IMR-90 (cell line): ENCODE measurements around the gene MAP4. TPM values are rescaled to one million over a fixed set of nuclear protein-coding genes. Genes with fewer than 3 reads are reported as not detected.

Experiments used
- ATAC-seq: fragments of 200-7000 bp; cut with Tn5 transposase; 2 replicates; pipeline ENCODE4 v1.9.1; 2020; ENCODE audit warnings: low read depth, mild to moderate bottlenecking, moderate library complexity
- BruUV-seq: library from RNA; stranded (reverse); fragments of 400-500 nt; replicated peaks from 2 replicates; lab custom pipeline; 2021; lab: Mats Ljungman, UMichigan
- CTCF ChIA-PET: fragments of 300-600 bp; formaldehyde crosslinking; extraction: SDS; loops from one replicate; lab custom pipeline; 2021; ENCODE audit warnings: antibody characterized with exemption; lab: Yijun Ruan, JAX
- POLR2A ChIA-PET: fragments of 300-600 bp; sonication (Branson Sonifier 250); formaldehyde crosslinking; loops from one replicate; lab custom pipeline; 2022; ENCODE audit warnings: antibody characterized with exemption; ENCODE audit not compliant: unreplicated experiment; lab: Charles Lee
- DNase-seq: peaks from one replicate; pipeline ENCODE4 v3.0.0; 2013
- H2AFZ ChIP-seq: replicated peaks from 2 replicates; pipeline ENCODE3; 2013; ENCODE audit warnings: low read length, mild to moderate bottlenecking; ENCODE audit not compliant: poor library complexity
- H2AK5ac ChIP-seq: 2 replicates; pipeline ENCODE4 v1.6.1; 2013; ENCODE audit warnings: low read depth, low read length, inconsistent platforms
- H2AK9ac ChIP-seq: replicated peaks from 2 replicates; pipeline ENCODE3; 2013; ENCODE audit warnings: mild to moderate bottlenecking, low read depth, low read length, moderate library complexity; ENCODE audit not compliant: poor library complexity
- H2BK120ac ChIP-seq: 2 replicates; pipeline ENCODE4 v1.6.1; 2013; ENCODE audit warnings: low read depth, low read length, inconsistent platforms
- H2BK15ac ChIP-seq: 3 replicates; pipeline ENCODE4 v1.6.1; 2013; ENCODE audit warnings: low read depth, low read length, inconsistent platforms
- H2BK20ac ChIP-seq: 2 replicates; pipeline ENCODE4 v1.6.1; 2013; ENCODE audit warnings: low read depth, mild to moderate bottlenecking, inconsistent platforms, low read length, moderate library complexity
- H2BK5ac ChIP-seq: 2 replicates; pipeline ENCODE4 v1.6.1; 2013; ENCODE audit warnings: mild to moderate bottlenecking, low read depth, low read length, inconsistent platforms; ENCODE audit not compliant: poor library complexity, severe bottlenecking
- H3K14ac ChIP-seq: replicated peaks from 2 replicates; pipeline ENCODE4 v1.6.1; 2013; ENCODE audit warnings: low read depth, low read length, inconsistent platforms
- H3K18ac ChIP-seq: 2 replicates; pipeline ENCODE4 v1.6.1; 2013; ENCODE audit warnings: low read depth, low read length, control low read depth
- H3K23ac ChIP-seq: 2 replicates; pipeline ENCODE4 v1.6.1; 2013; ENCODE audit warnings: low read depth, low read length, inconsistent platforms
- H3K27ac ChIP-seq: 2 replicates; pipeline ENCODE4 v1.5.1; 2013; ENCODE audit warnings: mild to moderate bottlenecking, control low read depth, low read length; ENCODE audit not compliant: insufficient read depth
- H3K27me3 ChIP-seq: 2 replicates; pipeline ENCODE4 v1.6.1; 2013; ENCODE audit warnings: low read length; ENCODE audit not compliant: control insufficient read depth, insufficient read depth
- H3K36me3 ChIP-seq: 2 replicates; pipeline ENCODE4 v1.6.1; 2013; ENCODE audit warnings: low read length, mixed read lengths; ENCODE audit not compliant: control insufficient read depth, insufficient read depth
- H3K4ac ChIP-seq: 2 replicates; pipeline ENCODE4 v1.6.1; 2013; ENCODE audit warnings: low read depth, low read length, inconsistent platforms
- H3K4me1 ChIP-seq: 2 replicates; pipeline ENCODE4 v1.6.1; 2013; ENCODE audit warnings: low read length, mixed read lengths; ENCODE audit not compliant: control insufficient read depth, insufficient read depth
- H3K4me2 ChIP-seq: 2 replicates; pipeline ENCODE4 v1.6.1; 2013; ENCODE audit warnings: low read depth, mild to moderate bottlenecking, control low read depth, low read length, moderate library complexity
- H3K4me3 ChIP-seq: 2 replicates; pipeline ENCODE4 v1.5.1; 2013; ENCODE audit warnings: low read depth, mild to moderate bottlenecking, control low read depth, low read length, moderate library complexity; ENCODE audit not compliant: insufficient read depth
- H3K56ac ChIP-seq: 2 replicates; pipeline ENCODE4 v1.6.1; 2013; ENCODE audit warnings: low read length, inconsistent platforms; ENCODE audit not compliant: insufficient read depth; ENCODE audit errors: extremely low read depth
- H3K79me1 ChIP-seq, 2 experiments: 2 replicates each; pipeline ENCODE4 v1.6.1; 2013; ENCODE audit warnings: low read length in 2 of 2, inconsistent platforms in 1 of 2, low read depth in 1 of 2
- H3K9ac ChIP-seq: 2 replicates; pipeline ENCODE4 v1.6.1; 2013; ENCODE audit warnings: low read depth, low read length, control low read depth
- H3K9me1 ChIP-seq: 2 replicates; pipeline ENCODE4 v1.6.1; 2013; ENCODE audit warnings: low read length, inconsistent platforms; ENCODE audit not compliant: insufficient read depth
- H3K9me3 ChIP-seq: 2 replicates; pipeline ENCODE4 v1.6.1; 2013; ENCODE audit warnings: low read length; ENCODE audit not compliant: control insufficient read depth, insufficient read depth
- H4K20me1 ChIP-seq: 2 replicates; pipeline ENCODE4 v1.6.1; 2013; ENCODE audit warnings: low read length, inconsistent platforms; ENCODE audit not compliant: insufficient read depth
- H4K5ac ChIP-seq: 2 replicates; pipeline ENCODE4 v1.6.1; 2013; ENCODE audit warnings: mild to moderate bottlenecking, low read depth, low read length, control low read depth
- H4K8ac ChIP-seq, 2 experiments: 2 replicates each; pipeline ENCODE4 v1.6.1; 2013; ENCODE audit warnings: low read depth in 2 of 2, low read length in 2 of 2, control low read depth in 1 of 2, inconsistent platforms in 1 of 2
- H4K91ac ChIP-seq: 2 replicates; pipeline ENCODE4 v1.6.1; 2013; ENCODE audit warnings: low read depth, low read length, inconsistent platforms; ENCODE audit not compliant: insufficient read depth
- BHLHE40 ChIP-seq: fragments of 150-350 bp; IDR thresholded peaks from 2 replicates; pipeline ENCODE4 v1.6.1; 2016; ENCODE audit warnings: mild to moderate bottlenecking, low read depth, low read length
- CHD1 ChIP-seq: IDR thresholded peaks from 2 replicates; pipeline ENCODE4 v1.6.1; 2012; ENCODE audit warnings: low read depth, low read length, improper control_type of control experiment
- FOS ChIP-seq: fragments of 150-350 bp; IDR thresholded peaks from 2 replicates; pipeline ENCODE4 v1.6.1; 2016; ENCODE audit warnings: low read depth, low read length
- MAFK ChIP-seq: IDR thresholded peaks from 2 replicates; pipeline ENCODE4 v1.6.1; 2012; ENCODE audit warnings: low read depth, low read length, improper control_type of control experiment
- MAZ ChIP-seq: IDR thresholded peaks from 2 replicates; pipeline ENCODE4 v1.6.1; 2012; ENCODE audit warnings: low read depth, mild to moderate bottlenecking, low read length, improper control_type of control experiment, moderate library complexity, borderline replicate concordance
- MXI1 ChIP-seq: IDR thresholded peaks from 2 replicates; pipeline ENCODE4 v1.6.1; 2012; ENCODE audit warnings: low read depth, mild to moderate bottlenecking, low read length, moderate library complexity, borderline replicate concordance
- NFE2L2 ChIP-seq: fragments of 150-350 bp; IDR thresholded peaks from 2 replicates; pipeline ENCODE4 v1.6.1; 2016; ENCODE audit warnings: low read depth, mild to moderate bottlenecking, low read length
- POLR2A ChIP-seq: IDR thresholded peaks from 2 replicates; pipeline ENCODE4 v1.6.1; 2012; ENCODE audit warnings: mild to moderate bottlenecking, low read depth, low read length
- RAD21 ChIP-seq: IDR thresholded peaks from 2 replicates; pipeline ENCODE4 v1.6.1; 2012; ENCODE audit warnings: low read length, improper control_type of control experiment
- RCOR1 ChIP-seq: IDR thresholded peaks from 2 replicates; pipeline ENCODE4 v1.6.1; 2012; ENCODE audit warnings: mild to moderate bottlenecking, low read length, improper control_type of control experiment; ENCODE audit not compliant: insufficient replicate concordance
- RFX5 ChIP-seq: IDR thresholded peaks from 2 replicates; pipeline ENCODE4 v1.8.0; 2012; ENCODE audit warnings: low read depth, mild to moderate bottlenecking, low read length, moderate library complexity
- SMC3 ChIP-seq: fragments of 150-350 bp; IDR thresholded peaks from 2 replicates; pipeline ENCODE4 v1.6.1; 2016; ENCODE audit warnings: low read depth, mild to moderate bottlenecking, antibody characterized with exemption, low read length, moderate library complexity
- WGBS, 2 experiments: methylation state at CpG; one replicate each; pipeline versions ENCODE4 v1.1.5 to v1.1.7; 2013; ENCODE audit warnings: missing lambda C conversion rate in 2 of 2; ENCODE audit not compliant: insufficient read length in 1 of 2; ENCODE audit errors: extremely low coverage in 2 of 2; 5-methylcytosine and 5-hydroxymethylcytosine counted together
- dilution Hi-C: fragments of 300-500 bp; cut with HindIII; formaldehyde crosslinking; loops from one replicate; pipeline ENCODE4 v1.14.3; 2018; ENCODE audit warnings: low sequenced_read_pairs; ENCODE audit not compliant: unreplicated experiment
- in situ Hi-C: fragments of 300-500 bp; cut with MboI; formaldehyde crosslinking; loops from 3 replicates; pipeline ENCODE4 v1.14.3; 2019; ENCODE audit warnings: low sequenced_read_pairs, inconsistent platforms, mixed read lengths
- intact Hi-C: fragments of 100-400 bp; cut with micrococcal nuclease; formaldehyde crosslinking; loops from 2 replicates; pipeline ENCODE4 v1.10.0; 2022
- polyA plus RNA-seq, 3 experiments: library from polyadenylated mRNA; depleted of rRNA; stranded (reverse); fragments of >200 nt; gene quantifications; 2 replicates each; pipeline ENCODE4 v1.2.3, GENCODE V29; 2012; ENCODE audit warnings: low replicate concordance in 1 of 3
- total RNA-seq: library from RNA; depleted of rRNA; stranded (reverse); fragments of >200 nt; gene quantifications from 2 replicates; pipeline ENCODE4 v1.2.3, GENCODE V29; 2012
- TF ChIP-seq, protein P1 (sequence below): fragments of 150-350 bp; IDR thresholded peaks from 2 replicates; pipeline ENCODE4 v1.6.1; 2017; ENCODE audit warnings: mild to moderate bottlenecking, antibody characterized with exemption, low read length, low read depth
- TF ChIP-seq, protein P2 (sequence below): fragments of 150-350 bp; IDR thresholded peaks from 2 replicates; pipeline ENCODE4 v1.6.1; 2016; ENCODE audit warnings: low read depth, mild to moderate bottlenecking, low read length, moderate library complexity, borderline replicate concordance
- TF ChIP-seq, protein P3 (sequence below): conservative IDR thresholded peaks from 2 replicates; pipeline ENCODE4 v1.5.1; 2012; ENCODE audit warnings: mild to moderate bottlenecking, low read depth, low read length, improper control_type of control experiment

Gene MAP4
- total and polyA plus RNA-seq, 2 of the 4 experiments (the other 2 are of a cell fraction) = 87.8 to 216 TPM

DNA sequence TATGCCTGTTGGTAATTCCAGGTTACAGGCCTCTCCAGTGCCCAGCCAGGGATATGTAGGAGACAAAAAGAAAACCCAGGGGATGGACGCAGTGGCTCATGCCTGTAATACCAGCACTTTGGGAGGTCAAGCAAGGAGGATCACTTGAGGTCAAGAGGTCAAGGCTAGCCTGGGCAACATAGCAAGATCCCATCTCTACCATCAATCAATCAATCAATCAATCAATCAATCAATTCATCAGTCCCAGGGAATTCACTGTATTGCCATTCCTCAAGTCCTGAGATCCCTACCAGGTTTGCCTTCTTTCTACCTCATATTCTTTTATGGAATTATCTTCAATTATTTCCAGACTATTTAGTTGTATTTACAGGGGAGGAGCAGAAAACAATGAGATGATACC is 131.0 kb downstream of the MAP4 start:
- BruUV-seq = no TSS peak
- Histone ChIP-seq H4K5ac (no peak overlapping the region), H2BK5ac (no peak overlapping the region), H3K4ac (no peak overlapping the region), H3K79me1 (peaks cover 28 to 58% of the 10 kb centered on the region in 2 experiments), H3K9ac (no peak overlapping the region), H3K4me2 (no peak overlapping the region), H3K18ac (no peak overlapping the region), H2BK15ac (no peak overlapping the region), H2BK120ac (no peak overlapping the region), H2AK5ac (no peak overlapping the region), H3K56ac (no peak overlapping the region), H3K36me3 (peaks cover 18% of the 10 kb centered on the region), H2AK9ac (no peak overlapping the region), H3K27me3 (no peaks in the 10 kb centered on the region), H3K4me3 (no peak overlapping the region), H3K23ac (no peak overlapping the region), H2BK20ac (no peak overlapping the region), H3K27ac (no peak overlapping the region), H4K20me1 (no peaks in the 10 kb centered on the region), H2AFZ (no peak overlapping the region), H3K14ac (no peak overlapping the region), H4K91ac (no peak overlapping the region), H3K9me1 (peaks cover 4% of the 10 kb centered on the region; the same call in 1 of the 2 replicates), H3K9me3 (no peaks in the 10 kb centered on the region), H4K8ac (no peak overlapping the region), H3K4me1 (0 out of 2 replicates have a peak, but pooled peaks cover 1% of the 10 kb centered on the region)
- CTCF ChIA-PET = no interaction called here
- in situ Hi-C loops = no loop called here
- intact Hi-C loops = no loop called here
- dilution Hi-C loops = no loop called here
- DNase-seq = no peak
- no CpG with 5 or more reads among the region's 1 CpG for WGBS, 2 experiments
- TF ChIP-seq MXI1 (no peak), MAZ (no peak), RCOR1 (no peak), FOS (no peak), BHLHE40 (no peak), RFX5 (no peak), MAFK (no peak), NFE2L2 (no peak), RAD21 (no peak), CHD1 (no peak), POLR2A (no peak), SMC3 (no peak)
- TF ChIP-seq, protein P1, sequence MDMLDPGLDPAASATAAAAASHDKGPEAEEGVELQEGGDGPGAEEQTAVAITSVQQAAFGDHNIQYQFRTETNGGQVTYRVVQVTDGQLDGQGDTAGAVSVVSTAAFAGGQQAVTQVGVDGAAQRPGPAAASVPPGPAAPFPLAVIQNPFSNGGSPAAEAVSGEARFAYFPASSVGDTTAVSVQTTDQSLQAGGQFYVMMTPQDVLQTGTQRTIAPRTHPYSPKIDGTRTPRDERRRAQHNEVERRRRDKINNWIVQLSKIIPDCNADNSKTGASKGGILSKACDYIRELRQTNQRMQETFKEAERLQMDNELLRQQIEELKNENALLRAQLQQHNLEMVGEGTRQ = no peak
- TF ChIP-seq, protein P2, sequence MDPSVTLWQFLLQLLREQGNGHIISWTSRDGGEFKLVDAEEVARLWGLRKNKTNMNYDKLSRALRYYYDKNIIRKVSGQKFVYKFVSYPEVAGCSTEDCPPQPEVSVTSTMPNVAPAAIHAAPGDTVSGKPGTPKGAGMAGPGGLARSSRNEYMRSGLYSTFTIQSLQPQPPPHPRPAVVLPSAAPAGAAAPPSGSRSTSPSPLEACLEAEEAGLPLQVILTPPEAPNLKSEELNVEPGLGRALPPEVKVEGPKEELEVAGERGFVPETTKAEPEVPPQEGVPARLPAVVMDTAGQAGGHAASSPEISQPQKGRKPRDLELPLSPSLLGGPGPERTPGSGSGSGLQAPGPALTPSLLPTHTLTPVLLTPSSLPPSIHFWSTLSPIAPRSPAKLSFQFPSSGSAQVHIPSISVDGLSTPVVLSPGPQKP = no peak
- TF ChIP-seq, protein P3, sequence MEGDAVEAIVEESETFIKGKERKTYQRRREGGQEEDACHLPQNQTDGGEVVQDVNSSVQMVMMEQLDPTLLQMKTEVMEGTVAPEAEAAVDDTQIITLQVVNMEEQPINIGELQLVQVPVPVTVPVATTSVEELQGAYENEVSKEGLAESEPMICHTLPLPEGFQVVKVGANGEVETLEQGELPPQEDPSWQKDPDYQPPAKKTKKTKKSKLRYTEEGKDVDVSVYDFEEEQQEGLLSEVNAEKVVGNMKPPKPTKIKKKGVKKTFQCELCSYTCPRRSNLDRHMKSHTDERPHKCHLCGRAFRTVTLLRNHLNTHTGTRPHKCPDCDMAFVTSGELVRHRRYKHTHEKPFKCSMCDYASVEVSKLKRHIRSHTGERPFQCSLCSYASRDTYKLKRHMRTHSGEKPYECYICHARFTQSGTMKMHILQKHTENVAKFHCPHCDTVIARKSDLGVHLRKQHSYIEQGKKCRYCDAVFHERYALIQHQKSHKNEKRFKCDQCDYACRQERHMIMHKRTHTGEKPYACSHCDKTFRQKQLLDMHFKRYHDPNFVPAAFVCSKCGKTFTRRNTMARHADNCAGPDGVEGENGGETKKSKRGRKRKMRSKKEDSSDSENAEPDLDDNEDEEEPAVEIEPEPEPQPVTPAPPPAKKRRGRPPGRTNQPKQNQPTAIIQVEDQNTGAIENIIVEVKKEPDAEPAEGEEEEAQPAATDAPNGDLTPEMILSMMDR = no peak
- no peak for ATAC-seq
- POLR2A ChIA-PET = no interaction called here
